ENCODE results near the gene BRD3. TPM values are rescaled to one million over a fixed set of nuclear protein-coding genes. Genes with fewer than 3 reads are reported as not detected.

The BRD3 gene
- total RNA-seq, 1 donor from 2014 or later, result 72.4 TPM

- no peak overlapping the region for H3K4me3 Mint-ChIP-seq
- H3K27ac Mint-ChIP-seq, result peak overlapping the region; percentile 55
- H3K9me3 Mint-ChIP-seq, result no peaks in the 10 kb centered on the region
- no peak for TF ChIP-seq CTCF (conservative IDR thresholded peaks at IDR 0.05)
- no peak for DNase-seq (ENCODE audit: extremely low spot score, unreplicated experiment)
- no peaks in the 10 kb centered on the region for H3K36me3 Mint-ChIP-seq
- no peaks in the 10 kb centered on the region for H3K27me3 Mint-ChIP-seq
- peaks cover 30% of the 10 kb centered on the region for H3K4me1 Mint-ChIP-seq (ENCODE audit: unreplicated experiment)
Measured at GRCh38 chr9:134058716-134059115, 9.1 kb downstream of the BRD3 start.

GRCh38 chr9:134057751-134058701 lies 9.8 kb downstream of the BRD3 start:
- H3K4me3 Mint-ChIP-seq, result no peak overlapping the region
- H3K27me3 Mint-ChIP-seq, result no peaks in the 10 kb centered on the region
- peak overlapping the region; percentile 55 for H3K27ac Mint-ChIP-seq
- no peak for DNase-seq (ENCODE audit: extremely low spot score, unreplicated experiment)
- no peak for TF ChIP-seq CTCF (conservative IDR thresholded peaks at IDR 0.05)
- H3K36me3 Mint-ChIP-seq, result no peaks in the 10 kb centered on the region
- peaks cover 23% of the 10 kb centered on the region for H3K4me1 Mint-ChIP-seq (ENCODE audit: unreplicated experiment)
- no peaks in the 10 kb centered on the region for H3K9me3 Mint-ChIP-seq

GRCh38 chr9:134057307-134057657 lies 10.5 kb downstream of the BRD3 start:
- no peaks in the 10 kb centered on the region for H3K36me3 Mint-ChIP-seq
- no peak for TF ChIP-seq CTCF (conservative IDR thresholded peaks at IDR 0.05)

GRCh38 chr9:134056483-134057306 lies 11.1 kb downstream of the BRD3 start:
- no peaks in the 10 kb centered on the region for H3K27me3 Mint-ChIP-seq
- H3K27ac Mint-ChIP-seq, result peak overlapping the region; percentile 61
- no peak overlapping the region for H3K4me3 Mint-ChIP-seq
- no peaks in the 10 kb centered on the region for H3K9me3 Mint-ChIP-seq
- DNase-seq (ENCODE audit: extremely low spot score, unreplicated experiment), result no peak
- no peaks in the 10 kb centered on the region for H3K36me3 Mint-ChIP-seq
- TF ChIP-seq CTCF (conservative IDR thresholded peaks at IDR 0.05), result no peak
- peaks cover 14% of the 10 kb centered on the region for H3K4me1 Mint-ChIP-seq (ENCODE audit: unreplicated experiment)

More at GRCh38 chr9:134057307-134057657, 10.5 kb downstream of the BRD3 start:
- no peak overlapping the region for H3K4me3 Mint-ChIP-seq
- H3K27ac Mint-ChIP-seq, result peak overlapping the region; percentile 43
- no peak for DNase-seq (ENCODE audit: extremely low spot score, unreplicated experiment)
- no peaks in the 10 kb centered on the region for H3K27me3 Mint-ChIP-seq
- H3K4me1 Mint-ChIP-seq (ENCODE audit: unreplicated experiment), result peaks cover 15% of the 10 kb centered on the region
- H3K9me3 Mint-ChIP-seq, result no peaks in the 10 kb centered on the region

GRCh38 chr9:134055981-134056461 lies 11.8 kb downstream of the BRD3 start:
- no peaks in the 10 kb centered on the region for H3K9me3 Mint-ChIP-seq
- H3K36me3 Mint-ChIP-seq, result no peaks in the 10 kb centered on the region
- no peak for DNase-seq (ENCODE audit: extremely low spot score, unreplicated experiment)
- peak overlapping the region; percentile 61 for H3K27ac Mint-ChIP-seq
- no peak for TF ChIP-seq CTCF (conservative IDR thresholded peaks at IDR 0.05)
- no peaks in the 10 kb centered on the region for H3K27me3 Mint-ChIP-seq
- H3K4me1 Mint-ChIP-seq (ENCODE audit: unreplicated experiment), result peaks cover 14% of the 10 kb centered on the region
- no peak overlapping the region for H3K4me3 Mint-ChIP-seq
